DMS114 treated with DMSO at 0.1 percent for 48 hours (cell line): ENCODE measurements around the gene NPY4R.
"Not testable (repeated sequence)": the region's sequence is repeated elsewhere in the genome, so short reads cannot be mapped to it uniquely, and the experiment has no call there.

Experiments
- DNase-seq: peaks from one replicate; lab custom pipeline; 2025; ENCODE audit not compliant: unreplicated experiment; lab: John Stamatoyannopoulos, UW

NPY4R gene, protein sequence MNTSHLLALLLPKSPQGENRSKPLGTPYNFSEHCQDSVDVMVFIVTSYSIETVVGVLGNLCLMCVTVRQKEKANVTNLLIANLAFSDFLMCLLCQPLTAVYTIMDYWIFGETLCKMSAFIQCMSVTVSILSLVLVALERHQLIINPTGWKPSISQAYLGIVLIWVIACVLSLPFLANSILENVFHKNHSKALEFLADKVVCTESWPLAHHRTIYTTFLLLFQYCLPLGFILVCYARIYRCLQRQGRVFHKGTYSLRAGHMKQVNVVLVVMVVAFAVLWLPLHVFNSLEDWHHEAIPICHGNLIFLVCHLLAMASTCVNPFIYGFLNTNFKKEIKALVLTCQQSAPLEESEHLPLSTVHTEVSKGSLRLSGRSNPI

DNA sequence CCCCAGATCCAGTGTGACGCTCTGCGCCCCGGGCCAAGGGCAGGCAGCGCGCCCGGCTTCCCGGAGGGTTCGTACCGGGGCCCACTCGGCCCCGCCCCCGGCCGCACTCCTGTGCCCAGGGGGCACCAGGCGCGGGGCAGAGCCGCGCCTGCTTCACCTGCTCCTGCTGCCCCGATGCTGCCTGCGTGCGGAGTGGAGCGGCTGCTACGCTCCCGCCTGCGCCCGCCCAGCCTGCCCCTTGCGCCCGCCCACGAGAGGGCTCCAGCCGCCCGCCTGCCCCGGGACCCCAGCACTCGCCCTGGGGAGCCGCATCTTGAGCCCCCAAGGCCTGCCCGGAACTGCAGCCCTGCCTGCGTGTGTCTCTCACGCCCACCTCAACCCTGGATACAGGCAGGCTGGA, at the start of gene NPY4R:
Gene NPY4R (minus strand): TSS at position 194 of the 400 bp plus-strand sequence. CDS start 3,323 bp downstream, outside the sequence.
- not testable (repeated sequence) for DNase-seq

DNA sequence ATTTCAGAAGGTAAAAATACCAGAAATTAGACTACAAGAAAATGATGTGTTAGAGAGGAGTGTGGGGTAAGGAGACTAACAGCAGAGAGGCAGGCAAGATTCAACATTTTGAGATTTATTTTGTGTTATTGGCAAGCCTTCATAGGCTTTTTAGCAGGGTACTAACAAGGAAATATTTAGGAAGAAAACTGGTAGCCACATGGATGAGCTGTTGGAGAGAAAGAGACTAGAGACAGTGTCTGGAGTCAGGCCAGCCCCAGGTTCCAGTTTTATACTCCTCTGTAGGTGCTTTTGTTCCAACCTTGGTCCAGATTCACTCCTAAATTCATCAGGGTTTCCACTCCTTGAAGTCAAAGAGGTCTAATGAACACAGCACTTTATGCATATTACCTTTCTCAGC, 49.6 kb upstream of the NPY4R start:
- DNase-seq, result no peak

DNA sequence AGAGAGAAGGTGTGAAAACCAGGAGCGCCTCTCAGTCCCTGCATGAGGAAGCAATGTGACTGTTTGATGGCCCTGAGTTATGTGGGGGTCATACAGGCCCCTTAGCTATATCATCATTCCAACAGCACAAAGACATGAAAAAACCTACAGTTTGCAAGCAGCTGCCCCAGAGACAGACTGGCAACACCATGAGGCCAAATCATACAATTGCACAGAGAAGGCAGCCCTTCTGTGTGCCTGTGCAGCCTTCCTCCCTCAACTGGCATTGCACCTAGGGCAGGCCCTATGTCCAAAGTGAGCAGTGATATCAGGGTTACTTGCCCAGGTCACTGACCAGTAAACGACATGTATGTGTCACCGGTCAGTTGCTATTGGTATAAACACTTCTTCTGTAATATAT, 49.1 kb upstream of the NPY4R start:
- DNase-seq, result no peak

DNA sequence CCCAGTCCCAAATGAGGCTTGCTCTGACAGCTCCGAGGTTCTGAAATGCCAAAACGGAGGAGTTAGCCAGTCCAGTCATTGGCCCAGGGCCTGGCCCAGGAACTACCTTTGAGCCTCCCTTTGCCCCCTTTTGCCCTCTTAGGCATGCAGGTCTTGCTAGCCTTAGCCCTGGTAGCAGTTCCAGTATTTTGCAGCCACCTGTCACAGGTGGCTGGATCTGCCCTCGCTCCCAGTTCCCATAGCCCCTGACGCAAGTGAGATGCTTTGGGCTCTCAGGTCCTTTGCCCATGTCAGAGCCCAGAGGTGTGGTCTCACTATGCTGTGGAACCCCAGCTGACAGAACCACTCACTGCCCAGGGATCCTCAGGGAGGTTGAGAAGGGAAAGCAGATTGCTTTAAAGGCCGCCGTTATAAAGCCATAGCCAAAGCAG, 48.7 kb upstream of the NPY4R start:
- DNase-seq, result no peak

DNA sequence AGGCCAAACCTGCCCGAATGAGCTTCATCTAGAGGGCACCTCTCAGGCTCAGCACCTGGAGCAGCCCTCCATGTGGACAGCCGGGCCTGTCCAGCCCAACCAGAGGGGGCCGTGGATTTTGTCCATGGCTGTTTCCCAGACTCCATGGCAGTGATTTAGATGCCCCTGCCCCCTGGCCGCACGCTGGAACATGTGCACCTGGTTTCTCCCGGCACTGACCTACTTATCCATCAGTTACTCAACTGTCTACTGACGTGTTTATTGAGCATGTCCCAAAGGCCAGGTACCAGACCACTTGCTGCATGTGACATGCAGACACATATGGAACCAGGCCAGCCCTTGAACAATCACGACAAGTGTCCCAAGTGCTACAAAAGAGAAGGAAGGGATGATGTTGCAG, 47.6 kb upstream of the NPY4R start:
- DNase-seq, result not testable (repeated sequence)

DNA sequence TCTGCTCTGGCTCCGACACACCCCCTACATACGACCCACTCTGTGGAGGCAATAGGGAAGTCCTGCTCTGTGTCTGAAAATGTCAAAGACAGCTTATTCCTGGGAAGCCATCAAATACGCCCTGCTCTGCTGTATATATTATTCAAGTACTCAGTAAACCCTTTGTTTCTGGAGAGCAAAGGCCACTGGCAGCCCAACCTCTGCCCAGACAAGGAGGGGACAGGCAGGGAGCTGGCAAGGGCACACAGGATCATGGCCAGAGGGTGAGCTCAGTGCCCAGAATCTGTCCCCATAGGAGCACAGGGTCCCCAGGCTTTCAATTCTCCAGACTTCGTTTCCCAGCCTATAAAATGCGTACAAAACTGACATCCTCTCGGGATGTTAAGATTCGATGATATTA, 47.0 kb upstream of the NPY4R start:
- DNase-seq, result not testable (repeated sequence)

DNA sequence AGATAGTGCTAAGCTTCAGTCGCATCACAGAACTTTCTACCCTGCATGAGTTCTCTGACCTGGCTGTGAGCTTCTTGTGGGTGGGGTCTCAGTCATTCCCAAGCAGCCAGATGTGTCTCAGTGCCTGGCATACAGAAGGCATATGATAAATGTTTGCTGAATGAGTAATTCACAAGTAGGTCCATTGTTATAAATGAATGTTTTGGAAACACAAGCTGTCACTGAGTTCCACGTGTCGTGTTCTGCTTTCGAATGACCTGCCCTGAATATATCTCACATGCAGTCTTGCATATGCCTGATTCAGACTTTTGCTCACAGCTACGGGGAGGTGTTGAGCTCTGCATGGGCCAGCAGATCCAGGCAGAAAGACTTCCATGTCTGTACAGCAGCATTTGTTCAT, 46.2 kb upstream of the NPY4R start:
- not testable (repeated sequence) for DNase-seq

DNA sequence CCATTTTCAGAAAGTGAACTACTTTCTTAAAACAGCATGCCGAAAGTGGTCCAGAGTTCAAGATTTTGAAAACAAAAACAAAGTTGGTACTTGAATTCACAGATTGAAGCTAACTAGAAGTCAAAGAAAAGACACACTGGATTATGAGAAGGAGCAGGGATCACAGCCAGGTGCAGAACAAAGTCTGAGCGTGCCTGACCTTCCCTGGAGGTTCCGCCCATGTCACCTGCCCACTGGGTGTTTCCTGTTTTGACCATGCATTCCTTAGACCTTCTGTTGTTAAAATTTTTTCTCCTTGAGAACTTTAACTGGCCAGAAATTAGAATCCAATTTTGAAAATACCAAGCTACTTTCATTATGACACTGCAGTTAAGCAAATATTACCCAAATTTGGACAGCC, 34.2 kb upstream of the NPY4R start:
- not testable (repeated sequence) for DNase-seq

DNA sequence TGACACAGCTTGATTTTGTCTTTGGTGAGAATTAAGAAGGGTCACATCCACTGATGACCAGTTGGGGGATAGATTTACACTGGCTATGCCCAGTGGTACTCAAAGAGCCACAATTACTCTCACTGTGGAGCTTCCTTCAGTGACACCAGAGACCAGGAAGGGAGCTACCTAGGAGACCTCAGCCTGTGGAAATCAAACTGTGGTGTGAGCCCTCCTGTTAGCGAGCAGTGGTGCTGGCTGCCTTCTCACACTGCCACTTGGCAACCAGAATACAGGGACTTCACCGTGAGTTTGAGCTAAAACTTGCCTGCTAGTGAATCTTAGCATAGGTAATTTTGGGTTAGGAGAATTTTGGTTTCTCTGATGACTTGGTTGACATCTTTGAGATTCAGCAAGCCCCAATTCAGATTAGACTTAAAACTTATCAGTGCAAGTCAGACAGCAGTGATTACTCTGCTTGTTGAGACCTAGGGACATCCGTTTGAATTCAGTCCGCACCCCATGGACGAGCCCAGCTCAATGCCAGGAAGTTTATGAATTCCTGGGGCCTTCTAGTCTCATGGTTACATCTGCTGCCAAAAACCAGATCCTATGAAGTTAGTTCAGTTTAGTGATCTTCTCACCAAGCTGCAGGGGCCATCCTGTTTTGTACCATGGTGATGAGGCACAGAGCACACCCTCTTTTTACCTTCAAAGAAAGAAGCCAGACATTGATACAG, 33.4 kb upstream of the NPY4R start:
- DNase-seq, result not testable (repeated sequence)

DNA sequence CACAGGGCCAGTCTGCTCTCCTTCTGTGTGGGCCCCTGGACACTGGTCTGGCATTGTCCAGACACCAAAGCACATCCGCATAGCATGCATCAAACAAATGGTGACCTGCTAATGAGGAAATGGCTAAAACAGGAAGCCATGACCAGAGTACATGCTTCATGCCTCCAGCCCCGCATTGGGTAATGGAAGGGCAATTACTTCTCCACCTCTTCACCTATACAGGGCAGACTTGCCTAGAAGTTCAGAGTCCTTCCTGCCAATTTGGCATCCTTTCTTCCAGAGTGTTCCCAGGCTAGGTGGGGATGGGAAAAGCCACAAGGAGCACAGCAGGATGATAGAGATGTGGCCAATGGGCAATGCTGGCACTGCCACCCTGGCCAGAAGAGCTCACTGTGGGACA, 32.1 kb upstream of the NPY4R start:
- DNase-seq, result not testable (repeated sequence)

DNA sequence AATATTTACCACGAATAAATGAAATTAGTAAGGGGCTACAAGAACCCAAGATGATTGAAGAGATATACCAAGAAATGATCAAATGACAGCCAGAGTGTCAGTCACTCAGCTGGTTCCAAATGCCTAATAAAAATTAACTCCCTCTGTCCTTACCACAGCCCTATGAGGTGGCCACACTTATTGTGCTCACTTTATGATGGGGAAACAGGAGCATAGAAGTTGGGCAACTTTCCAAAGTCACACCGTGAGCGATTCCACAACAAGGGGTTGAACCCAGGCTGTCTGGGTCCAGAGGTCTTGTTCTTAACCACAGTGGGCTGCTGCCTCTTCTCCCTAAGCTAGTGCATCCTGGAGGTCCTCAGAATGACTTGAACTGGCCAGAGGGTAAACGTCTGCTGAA, 31.6 kb upstream of the NPY4R start:
- DNase-seq, result not testable (repeated sequence)

DNA sequence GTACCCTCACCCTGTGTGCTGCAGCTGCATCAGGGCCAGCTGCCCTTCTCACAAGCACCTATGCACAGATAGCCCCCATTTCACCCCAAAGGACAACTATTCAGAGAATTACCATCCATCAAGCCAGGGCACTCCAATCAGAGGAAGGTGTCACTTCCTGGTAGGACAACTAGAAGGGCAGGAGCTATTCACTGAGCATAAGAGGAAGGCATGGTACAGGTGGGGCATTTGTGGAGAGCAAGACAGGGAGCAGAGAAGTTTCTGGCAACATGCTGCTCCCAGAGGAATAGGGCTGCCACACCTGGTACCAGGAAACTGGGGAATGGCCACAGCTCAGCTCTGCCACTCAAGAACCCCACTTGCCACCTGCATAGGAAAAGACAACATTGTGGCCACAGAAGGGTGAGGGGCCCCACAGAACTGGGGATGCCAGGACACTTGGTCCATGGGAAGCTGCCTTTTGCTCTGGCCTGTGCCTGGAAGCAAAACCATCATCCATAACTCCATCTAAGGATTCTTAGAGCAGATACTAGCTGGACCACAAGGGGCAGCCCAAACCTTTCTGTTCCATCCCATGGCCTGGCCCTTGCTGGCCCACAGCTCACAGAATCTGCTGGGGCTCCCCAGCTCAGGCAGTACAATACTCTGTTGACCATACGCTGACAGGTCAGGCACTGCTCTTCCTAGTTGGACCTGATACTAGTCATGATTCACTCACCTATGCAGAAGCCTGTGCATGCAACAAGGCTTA, 25.8 kb upstream of the NPY4R start:
- not testable (repeated sequence) for DNase-seq

DNA sequence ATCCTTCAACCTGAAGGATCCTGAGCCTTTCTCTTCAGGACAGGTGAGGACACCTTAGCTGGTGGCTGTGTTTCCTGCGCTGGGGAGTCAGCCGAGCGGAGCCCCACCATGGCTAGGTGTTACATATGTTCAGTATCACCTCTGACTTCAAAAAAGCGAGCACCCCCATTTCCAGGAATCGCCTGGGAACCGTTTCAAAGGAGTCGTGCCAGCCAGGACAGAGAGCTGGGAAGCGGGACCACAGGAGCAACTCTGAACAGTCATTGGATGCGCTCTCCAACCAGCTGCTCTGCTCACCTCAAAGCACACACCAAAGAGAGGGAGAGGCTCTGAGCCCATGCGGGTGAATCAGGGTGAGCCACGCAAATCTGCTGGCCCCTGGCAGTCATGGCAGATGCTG, 24.5 kb upstream of the NPY4R start:
- DNase-seq, result not testable (repeated sequence)

DNA sequence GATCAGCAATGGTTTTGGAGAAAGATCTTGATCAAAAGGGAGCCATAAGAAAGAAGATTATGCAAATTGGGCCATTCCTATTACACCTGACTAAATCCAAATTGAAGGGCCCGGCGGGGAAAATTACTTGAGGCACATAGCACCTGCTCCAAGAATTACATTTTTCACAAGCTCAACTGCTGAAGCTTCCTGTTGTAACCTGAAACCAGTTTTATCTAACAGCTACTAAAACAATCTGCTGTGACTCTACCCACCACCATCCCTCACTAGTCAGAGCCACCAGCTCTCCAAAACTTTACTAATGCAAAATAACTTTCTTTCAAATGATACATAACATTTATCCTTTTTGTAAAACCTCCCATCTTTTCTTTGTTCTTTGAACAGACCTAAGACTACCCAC, 20.7 kb upstream of the NPY4R start:
- DNase-seq, result not testable (repeated sequence)

DNA sequence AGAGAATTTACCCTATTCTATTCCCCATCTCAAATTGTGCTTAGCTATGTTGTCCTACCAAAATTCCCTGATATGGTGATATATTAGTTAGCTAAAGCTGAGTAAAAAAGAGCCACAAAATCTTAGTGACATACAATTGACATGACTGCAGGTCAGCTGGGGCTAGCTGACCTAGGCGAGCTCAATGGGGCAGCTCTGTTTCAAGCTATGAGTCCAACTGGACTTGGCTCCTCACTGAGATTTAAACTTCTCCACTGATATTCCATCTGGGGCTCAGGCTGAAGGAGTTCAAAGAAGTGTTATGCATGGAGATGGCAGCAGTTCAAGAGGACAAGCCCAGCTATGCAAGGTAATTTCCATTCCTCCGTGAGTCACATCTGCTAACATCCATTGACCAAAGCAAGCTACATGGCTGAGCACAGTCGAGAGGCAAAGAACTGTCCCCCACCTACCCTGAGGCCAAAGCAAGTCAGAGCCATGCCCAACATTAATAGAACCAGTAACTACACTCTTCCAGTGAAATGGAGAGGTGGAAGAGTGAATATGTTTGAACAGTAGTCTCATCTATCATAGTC, 9.1 kb upstream of the NPY4R start:
- not testable (repeated sequence) for DNase-seq

DNA sequence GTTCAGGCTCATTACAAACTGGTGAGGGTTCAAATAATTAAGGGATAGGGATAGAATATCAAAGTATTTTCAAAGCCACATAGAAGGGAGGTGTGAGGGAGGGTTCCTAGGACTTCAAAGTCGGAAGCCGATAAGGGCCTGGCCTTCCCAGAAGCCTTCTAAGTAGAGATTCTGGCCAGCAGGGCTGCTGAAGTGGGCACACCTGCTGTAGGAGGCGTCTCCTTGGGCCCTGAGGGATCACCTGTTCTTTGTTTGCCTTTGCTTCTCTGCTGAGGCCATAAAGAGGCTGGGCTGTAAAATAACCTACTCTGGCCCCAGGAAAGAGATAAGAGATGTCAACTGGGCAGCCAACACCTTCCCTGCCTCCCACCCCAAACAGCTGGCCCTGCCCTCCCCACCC, 8.0 kb upstream of the NPY4R start:
- not testable (repeated sequence) for DNase-seq

DNA sequence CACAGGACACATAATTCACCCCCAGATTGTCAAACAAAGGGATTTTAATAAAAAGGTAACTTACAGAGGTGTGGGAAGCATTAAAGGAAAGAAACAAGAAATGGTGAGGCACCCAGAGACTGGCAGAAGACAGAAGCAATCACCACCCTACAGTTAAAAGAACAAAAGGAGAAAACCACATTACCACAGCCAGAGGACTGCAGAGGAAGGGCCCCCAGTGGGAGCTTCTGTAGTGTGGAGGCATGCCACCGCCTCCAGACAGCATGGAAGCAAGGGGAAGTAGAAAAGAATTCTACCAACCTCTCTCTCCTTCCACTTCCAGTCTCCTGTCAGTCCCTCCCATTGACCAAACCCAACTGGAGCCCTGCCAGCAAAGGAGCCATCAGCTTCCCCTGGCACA, 4.4 kb upstream of the NPY4R start:
- DNase-seq, result not testable (repeated sequence)

DNA sequence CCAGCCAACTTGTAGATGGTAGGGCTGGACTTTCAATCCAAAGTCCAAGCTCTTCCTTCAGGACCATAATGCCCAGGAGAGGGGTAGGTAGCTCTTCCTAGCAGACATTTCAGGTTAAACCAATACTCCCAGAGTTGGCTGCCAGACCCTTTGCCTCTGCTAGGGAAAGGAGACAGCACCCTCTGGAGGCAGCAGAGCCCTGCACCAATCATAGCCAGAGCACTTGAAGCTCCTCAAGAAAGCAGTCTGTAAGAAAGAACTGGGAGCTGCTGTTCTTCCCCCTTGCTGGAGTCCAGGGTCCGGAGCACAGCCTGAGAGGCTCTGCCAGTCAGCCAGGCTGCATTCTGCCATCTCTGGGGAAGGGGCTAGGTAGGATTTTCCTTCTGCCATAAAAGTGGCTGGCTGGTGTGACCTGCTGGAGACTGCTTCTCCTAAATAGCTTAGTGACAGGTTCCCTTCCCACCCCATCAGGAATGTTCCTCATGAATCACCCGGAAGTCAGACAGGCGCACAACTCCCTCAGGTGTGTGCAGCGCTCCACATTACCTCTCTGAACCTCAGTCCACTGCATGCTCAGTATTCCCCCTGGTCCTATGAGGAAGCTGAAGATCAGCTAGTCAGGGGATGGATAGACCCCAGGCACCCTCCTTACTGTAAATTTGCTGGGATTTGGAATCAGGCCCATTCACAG, 2.5 kb upstream of the NPY4R start:
- DNase-seq, result not testable (repeated sequence)

DNA sequence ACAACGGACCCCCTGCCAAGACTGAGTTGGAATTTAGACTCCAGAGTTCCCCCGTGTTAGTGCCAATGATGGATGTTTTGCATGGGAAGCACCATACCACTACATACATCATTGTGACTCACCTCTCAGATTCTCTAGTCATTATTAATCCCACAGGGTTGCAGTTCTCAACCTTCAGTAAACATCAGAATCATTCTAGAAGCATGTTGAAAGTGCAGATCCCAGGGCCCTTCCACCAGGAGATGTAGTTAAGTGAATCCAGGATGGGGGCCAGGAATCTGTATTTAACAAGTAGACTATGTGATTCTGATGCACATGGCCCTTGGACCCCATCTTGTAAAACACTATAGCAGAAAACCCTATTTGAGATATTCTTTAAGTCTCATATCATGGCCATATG, 2.1 kb downstream of the NPY4R start:
- not testable (repeated sequence) for DNase-seq

DNA sequence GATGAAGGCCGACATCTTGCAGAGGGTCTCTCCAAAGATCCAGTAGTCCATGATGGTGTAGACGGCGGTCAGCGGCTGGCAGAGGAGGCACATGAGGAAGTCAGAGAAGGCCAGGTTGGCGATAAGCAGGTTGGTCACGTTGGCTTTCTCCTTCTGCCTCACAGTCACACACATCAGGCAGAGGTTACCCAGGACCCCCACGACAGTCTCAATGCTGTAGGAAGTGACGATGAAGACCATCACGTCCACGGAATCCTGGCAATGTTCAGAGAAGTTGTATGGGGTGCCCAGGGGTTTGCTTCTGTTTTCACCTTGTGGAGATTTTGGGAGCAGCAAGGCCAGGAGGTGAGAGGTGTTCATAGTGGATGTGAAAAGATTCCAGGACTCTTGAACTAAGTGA, 3.5 kb downstream of the NPY4R start:
- not testable (repeated sequence) for DNase-seq

DNA sequence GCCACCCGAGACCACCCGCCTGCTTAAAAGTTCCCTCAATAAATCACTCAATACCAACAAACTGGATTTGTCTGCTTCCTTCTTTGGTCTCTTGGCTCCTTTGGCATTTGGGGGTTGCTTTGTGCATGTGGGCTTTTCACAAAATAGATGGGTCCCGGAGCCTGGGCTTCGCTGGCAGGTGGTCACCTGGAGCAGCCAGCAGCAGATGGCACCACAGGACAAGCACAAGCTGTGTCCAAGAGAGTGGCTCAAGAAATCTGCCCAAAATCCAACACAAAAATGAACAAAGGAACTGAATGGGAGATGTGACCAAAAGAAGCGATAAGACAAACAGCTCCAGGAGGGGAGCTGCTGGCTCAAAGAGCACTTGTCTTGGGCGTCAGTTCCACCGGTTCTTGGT, 6.2 kb downstream of the NPY4R start:
- DNase-seq, result not testable (repeated sequence)
